WI38 (cell line): ENCODE results near the gene SH2D4B.
"Not testable (repeated sequence)": the region's sequence is repeated elsewhere in the genome, so short reads cannot be mapped to it uniquely, and the experiment has no call there.

Source experiments
- H3K4me3 ChIP-seq: 2 replicates; pipeline ENCODE4 v1.5.1; 2011; ENCODE audit warnings: low read depth, mild to moderate bottlenecking, control low read depth, low read length
- TF ChIP-seq, protein P1 (sequence below): IDR thresholded peaks from 2 replicates; pipeline ENCODE4 v1.5.1; 2012; ENCODE audit warnings: low read depth, mild to moderate bottlenecking, control low read depth, low read length

Gene SH2D4B

DNA sequence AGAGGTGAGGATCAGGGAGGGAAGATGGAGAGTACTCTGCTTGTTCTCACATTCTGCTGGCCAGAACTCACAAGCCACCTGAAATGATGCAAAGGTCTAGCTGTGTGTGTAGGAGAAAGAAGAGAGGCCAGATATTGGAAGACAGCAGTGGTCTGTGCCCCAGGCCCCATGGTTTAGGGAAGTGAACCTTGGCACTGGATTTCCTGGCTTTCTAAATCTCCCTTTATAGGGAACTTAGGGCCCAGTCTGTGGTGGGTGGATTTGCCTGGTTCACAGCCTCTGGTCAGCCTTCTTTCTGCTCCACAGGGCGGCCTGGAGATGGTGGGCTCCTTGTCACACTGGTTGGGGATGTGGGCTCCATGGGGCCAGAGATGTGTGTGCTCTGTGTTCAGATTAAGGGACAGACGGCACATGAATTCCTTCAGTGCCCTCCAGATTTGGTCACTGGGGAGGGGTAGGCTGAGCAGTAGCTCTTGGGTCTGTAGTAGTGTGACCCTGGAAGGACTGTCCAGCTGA is 9.5 kb upstream of the SH2D4B start:
- H3K4me3 ChIP-seq = no peak overlapping the region

DNA sequence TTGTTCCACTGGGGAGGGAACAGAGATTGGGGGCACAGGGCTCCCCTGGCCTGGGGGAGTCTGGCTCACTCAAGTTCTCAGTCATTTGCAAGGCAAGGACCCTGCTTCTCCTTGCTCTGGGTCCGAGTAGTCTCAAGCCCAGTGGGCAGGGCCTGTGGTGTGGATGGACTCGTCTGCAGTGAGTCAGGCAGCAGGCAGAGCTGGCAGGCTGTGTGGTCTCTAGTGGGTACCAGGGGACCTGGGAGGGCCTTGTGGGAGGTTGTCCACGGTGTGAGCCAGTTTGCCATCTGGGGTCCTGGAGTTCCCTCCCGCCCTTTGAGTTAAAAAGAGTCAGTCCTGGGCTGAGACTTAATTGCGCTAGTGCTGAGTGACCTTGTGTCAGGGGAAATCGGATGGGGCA is 8.8 kb upstream of the SH2D4B start:
- TF ChIP-seq, protein P1, sequence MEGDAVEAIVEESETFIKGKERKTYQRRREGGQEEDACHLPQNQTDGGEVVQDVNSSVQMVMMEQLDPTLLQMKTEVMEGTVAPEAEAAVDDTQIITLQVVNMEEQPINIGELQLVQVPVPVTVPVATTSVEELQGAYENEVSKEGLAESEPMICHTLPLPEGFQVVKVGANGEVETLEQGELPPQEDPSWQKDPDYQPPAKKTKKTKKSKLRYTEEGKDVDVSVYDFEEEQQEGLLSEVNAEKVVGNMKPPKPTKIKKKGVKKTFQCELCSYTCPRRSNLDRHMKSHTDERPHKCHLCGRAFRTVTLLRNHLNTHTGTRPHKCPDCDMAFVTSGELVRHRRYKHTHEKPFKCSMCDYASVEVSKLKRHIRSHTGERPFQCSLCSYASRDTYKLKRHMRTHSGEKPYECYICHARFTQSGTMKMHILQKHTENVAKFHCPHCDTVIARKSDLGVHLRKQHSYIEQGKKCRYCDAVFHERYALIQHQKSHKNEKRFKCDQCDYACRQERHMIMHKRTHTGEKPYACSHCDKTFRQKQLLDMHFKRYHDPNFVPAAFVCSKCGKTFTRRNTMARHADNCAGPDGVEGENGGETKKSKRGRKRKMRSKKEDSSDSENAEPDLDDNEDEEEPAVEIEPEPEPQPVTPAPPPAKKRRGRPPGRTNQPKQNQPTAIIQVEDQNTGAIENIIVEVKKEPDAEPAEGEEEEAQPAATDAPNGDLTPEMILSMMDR = no peak
- H3K4me3 ChIP-seq = no peak overlapping the region

More for the DNA sequence above, 9.5 kb upstream of the SH2D4B start:
- TF ChIP-seq, protein P1 = no peak

DNA sequence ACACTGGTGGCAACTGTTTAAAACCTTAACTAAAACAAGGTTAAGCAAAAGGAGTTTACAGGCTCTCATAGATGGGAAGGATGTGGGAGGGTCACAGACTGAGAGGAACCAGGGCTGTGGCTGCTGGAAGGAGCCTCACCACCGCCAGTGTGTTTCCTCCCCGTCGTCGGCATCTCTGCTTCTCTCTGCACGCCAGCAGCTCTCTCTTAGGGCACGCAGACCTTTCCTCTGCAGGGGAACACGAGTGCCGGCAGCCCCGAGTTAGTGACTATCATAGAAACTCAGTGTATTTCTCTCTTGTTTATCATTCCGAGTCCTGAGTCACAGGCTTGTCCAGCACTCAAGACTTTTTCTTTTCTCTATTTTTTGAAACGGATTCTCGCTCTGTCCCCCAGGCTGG is 8.1 kb upstream of the SH2D4B start:
- TF ChIP-seq, protein P1 = no peak

DNA sequence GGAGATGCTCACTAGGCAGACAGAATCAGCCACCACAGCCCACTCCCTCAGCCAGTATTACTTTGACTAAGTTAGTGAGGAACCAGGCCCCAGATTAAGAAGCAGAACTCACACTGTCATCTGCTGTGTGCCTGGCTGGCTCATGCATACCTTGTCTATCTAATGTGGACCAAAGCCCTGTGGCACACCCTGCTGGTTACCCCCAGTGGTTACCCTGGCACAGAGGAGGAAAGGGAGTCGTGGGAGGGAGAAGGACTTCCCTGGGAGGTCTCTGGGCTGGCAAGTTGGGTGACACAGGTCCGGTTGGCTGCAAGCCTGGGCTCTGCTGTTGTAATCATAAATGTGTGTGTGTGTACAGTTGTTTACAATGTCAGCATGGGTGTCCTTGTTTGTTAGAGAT is 7.5 kb upstream of the SH2D4B start:
- TF ChIP-seq, protein P1 = 0 out of 2 replicates have a peak, but pooled peaks have one; percentile 20
- H3K4me3 ChIP-seq = no peak overlapping the region

More for the DNA sequence above, 8.1 kb upstream of the SH2D4B start:
- no peak overlapping the region for H3K4me3 ChIP-seq

DNA sequence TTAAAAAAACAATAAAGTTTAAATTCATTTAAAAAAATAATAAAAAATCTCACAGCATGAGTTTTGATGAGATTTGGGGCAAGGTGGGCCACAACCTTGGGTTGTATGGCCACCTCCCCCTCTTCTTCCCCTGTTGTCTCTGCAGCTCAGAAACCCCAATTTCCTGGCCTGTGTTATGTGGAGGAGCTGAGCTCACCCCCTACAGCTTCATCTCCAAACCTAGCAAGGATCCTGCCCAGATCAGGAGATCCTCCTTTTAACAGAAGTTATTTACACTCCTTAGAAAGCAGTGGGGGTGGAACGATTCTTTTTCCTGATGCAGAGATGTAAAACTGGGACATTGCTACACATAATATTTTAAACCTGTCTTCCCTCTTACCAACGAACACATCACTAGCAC is 6.9 kb upstream of the SH2D4B start:
- no peak overlapping the region for H3K4me3 ChIP-seq
- TF ChIP-seq, protein P1 = no peak

DNA sequence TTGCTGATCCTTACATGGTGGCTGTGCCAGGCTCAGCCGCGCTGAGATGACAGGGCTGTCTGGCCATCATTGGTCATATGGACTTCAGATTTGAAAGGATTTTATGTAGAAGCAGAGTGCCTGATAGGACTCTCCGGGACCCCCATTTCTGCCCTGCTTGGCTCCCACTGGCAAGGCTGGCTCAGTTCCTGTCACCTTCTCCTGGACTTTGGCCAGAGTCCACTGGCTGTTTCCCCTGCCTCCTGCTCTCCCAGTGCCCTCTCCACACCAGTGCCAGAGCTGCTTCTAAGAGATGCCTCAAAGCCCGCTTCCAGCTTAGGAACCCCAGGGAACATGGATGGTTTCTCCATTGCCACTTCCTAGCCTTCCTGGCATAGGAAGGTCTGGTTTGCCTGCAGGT is 5.1 kb upstream of the SH2D4B start:
- TF ChIP-seq, protein P1 = no peak
- H3K4me3 ChIP-seq = no peak overlapping the region

DNA sequence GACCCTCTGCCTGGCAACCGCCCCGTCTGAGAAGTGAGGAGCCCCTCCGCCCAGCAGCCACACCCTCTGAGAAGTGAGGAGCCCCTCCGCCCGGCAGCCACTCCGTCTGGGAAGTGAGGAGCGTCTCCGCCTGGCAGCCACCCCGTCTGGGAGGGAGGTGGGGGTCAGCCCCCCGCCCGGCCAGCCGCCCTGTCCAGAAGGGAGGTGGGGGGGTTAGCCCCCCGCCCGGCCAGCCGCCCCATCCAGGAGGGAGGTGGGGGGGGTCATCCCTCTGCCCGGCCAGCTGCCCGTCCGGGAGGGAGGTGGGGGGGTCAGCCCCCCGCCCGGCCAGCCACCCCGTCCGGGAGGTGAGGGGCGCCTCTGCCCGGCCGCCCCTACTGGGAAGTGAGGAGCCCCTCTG is 3.6 kb upstream of the SH2D4B start:
- not testable (repeated sequence) for H3K4me3 ChIP-seq

DNA sequence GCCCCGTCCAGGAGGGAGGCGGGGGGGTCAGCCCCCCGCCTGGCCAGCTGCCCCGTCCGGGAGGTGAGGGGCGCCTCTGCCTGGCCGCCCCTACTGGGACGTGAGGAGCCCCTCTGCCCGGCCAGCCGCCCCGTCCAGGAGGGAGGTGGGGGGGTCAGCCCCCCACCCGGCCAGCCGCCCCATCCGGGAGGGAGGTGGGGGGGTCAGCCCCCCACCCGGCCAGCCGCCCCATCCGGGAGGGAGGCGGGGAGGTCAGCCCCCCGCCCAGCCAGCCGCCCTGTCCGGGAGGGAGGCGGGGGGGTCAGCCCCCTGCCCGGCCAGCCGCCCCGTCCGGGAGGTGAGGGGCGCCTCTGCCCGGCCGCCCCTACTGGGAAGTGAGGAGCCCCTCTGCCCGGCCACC is 3.1 kb upstream of the SH2D4B start:
- H3K4me3 ChIP-seq = not testable (repeated sequence)
